OCI-LY3 (cell line): ENCODE measurements around the gene CCL26.

Source experiments
- EZH2phosphoT487 ChIP-seq: fragments of 200-600 bp; shearing (Covaris generic); IDR thresholded peaks from 2 replicates; pipeline ENCODE4 v1.6.1; 2018; ENCODE audit warnings: antibody characterized with exemption, mixed run types, low read depth
- TF ChIP-seq, protein P1 (sequence below): fragments of 200-600, 300-600 bp; sonication (generic); IDR thresholded peaks from 2 replicates; pipeline ENCODE4 v1.5.1; 2014; ENCODE audit warnings: antibody characterized with exemption, low read length, low read depth

DNA sequence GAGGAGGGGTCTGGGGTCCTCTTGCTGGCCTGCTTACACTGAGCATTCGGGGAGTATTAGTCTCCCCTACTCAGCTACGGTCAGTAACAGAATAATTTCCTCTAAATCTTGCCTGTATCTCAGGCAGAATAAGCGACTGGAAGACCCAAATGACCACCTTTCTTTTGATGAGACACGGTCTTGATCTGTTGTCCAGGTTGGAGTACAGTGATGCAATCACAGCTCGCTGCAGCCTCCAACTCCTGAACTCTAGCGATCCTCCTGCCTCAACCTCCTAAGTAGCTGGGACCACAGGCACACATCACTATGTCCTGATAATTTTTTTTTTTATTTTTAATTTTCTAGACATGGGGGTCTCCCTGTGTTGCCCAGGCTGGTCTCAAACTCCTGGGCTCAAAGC is 24.4 kb upstream of the CCL26 start:
- TF ChIP-seq, protein P1, sequence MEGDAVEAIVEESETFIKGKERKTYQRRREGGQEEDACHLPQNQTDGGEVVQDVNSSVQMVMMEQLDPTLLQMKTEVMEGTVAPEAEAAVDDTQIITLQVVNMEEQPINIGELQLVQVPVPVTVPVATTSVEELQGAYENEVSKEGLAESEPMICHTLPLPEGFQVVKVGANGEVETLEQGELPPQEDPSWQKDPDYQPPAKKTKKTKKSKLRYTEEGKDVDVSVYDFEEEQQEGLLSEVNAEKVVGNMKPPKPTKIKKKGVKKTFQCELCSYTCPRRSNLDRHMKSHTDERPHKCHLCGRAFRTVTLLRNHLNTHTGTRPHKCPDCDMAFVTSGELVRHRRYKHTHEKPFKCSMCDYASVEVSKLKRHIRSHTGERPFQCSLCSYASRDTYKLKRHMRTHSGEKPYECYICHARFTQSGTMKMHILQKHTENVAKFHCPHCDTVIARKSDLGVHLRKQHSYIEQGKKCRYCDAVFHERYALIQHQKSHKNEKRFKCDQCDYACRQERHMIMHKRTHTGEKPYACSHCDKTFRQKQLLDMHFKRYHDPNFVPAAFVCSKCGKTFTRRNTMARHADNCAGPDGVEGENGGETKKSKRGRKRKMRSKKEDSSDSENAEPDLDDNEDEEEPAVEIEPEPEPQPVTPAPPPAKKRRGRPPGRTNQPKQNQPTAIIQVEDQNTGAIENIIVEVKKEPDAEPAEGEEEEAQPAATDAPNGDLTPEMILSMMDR, result no peak
- no peak for TF ChIP-seq EZH2phosphoT487
